Measurements from ENCODE around the gene SERP2. TPM values are rescaled to one million over a fixed set of nuclear protein-coding genes. Genes with fewer than 3 reads are reported as not detected.

The SERP2 gene
- total RNA-seq, 3 donors from 2014 or later = 3.3 to 6.0 (median 5.8) TPM

DNA sequence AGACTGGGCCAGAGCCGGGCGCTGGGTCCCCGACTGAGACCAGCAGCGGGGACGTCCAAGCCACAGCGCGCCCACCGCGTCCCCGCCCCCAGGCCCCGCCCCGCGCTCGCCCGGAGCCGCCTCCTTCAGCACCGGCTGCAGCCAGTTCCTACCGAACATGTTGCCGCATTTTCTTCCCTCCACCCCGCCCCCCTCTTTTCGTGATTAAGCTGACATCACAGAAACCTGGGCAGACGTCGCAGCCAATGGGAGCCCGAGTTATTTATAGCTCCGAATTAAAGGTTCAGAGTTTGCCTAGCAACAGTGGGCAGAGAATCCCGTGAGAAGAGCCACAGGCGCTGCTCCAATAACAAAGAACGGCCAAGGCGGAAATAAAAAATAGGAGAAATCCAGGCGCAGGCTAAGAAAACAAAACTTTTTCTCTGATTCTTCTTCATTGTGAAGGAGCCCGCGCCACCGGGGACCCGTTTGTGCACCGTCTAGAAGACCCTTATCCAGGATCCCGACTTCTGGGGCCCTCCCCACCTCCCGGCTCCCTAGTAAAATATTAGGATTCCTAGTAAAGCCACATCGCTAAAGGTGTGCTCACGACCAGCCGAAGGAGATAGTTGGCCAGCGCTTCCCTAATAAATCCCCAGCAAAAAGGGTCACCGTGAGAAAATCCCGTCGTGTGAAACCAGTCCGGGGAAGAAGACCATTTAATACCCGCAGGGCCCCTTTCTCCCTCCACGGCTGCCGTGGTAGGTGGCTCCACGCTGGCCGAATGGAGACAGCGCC is 61.7 kb downstream of the SERP2 start:
- Histone ChIP-seq H3K4me1 (ENCODE audit: low read depth) (peaks cover 20% of the 10 kb centered on the region), H3K4me3 (peak overlapping the region; percentile 40), H3K36me3 (ENCODE audit: low read depth) (no peaks in the 10 kb centered on the region), H3K9me3 (no peaks in the 10 kb centered on the region)
- ATAC-seq (peak; percentile 84), DNase-seq (peak; percentile 95 to 99 (median 95))
- intact Hi-C loops (cut with DNase I, micrococcal nuclease) = loop anchor here (5.0 to 10.0 kb wide), 3 partner anchors 381 to 528 kb away; no protein-coding TSS in a partner anchor
- TF ChIP-seq, protein P1, sequence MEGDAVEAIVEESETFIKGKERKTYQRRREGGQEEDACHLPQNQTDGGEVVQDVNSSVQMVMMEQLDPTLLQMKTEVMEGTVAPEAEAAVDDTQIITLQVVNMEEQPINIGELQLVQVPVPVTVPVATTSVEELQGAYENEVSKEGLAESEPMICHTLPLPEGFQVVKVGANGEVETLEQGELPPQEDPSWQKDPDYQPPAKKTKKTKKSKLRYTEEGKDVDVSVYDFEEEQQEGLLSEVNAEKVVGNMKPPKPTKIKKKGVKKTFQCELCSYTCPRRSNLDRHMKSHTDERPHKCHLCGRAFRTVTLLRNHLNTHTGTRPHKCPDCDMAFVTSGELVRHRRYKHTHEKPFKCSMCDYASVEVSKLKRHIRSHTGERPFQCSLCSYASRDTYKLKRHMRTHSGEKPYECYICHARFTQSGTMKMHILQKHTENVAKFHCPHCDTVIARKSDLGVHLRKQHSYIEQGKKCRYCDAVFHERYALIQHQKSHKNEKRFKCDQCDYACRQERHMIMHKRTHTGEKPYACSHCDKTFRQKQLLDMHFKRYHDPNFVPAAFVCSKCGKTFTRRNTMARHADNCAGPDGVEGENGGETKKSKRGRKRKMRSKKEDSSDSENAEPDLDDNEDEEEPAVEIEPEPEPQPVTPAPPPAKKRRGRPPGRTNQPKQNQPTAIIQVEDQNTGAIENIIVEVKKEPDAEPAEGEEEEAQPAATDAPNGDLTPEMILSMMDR (IDR thresholded peaks at IDR 0.05) = no peak

- ATAC-seq (no peak), DNase-seq (no peak)
- Histone ChIP-seq H3K36me3 (ENCODE audit: low read depth) (no peaks in the 10 kb centered on the region), H3K4me3 (peak overlapping the region; percentile 40), H3K9me3 (no peaks in the 10 kb centered on the region), H3K4me1 (ENCODE audit: low read depth) (peaks cover 20% of the 10 kb centered on the region)
- TF ChIP-seq, protein P1 (IDR thresholded peaks at IDR 0.05) = no peak
- intact Hi-C loops (cut with DNase I, micrococcal nuclease) = loop anchor here (5.0 to 10.0 kb wide), 3 partner anchors 381 to 529 kb away; no protein-coding TSS in a partner anchor
Measured at GRCh38 chr13:44435919-44436510, 62.4 kb downstream of the SERP2 start.

- Histone ChIP-seq H3K36me3 (ENCODE audit: low read depth) (no peaks in the 10 kb centered on the region), H3K4me3 (peak overlapping the region; percentile 40), H3K4me1 (ENCODE audit: low read depth) (peaks cover 15% of the 10 kb centered on the region), H3K9me3 (no peaks in the 10 kb centered on the region)
- intact Hi-C loops (cut with DNase I, micrococcal nuclease) = loop anchor here (5.0 to 10.0 kb wide), 3 partner anchors 382 to 529 kb away; no protein-coding TSS in a partner anchor
- ATAC-seq = peak; percentile 85
- TF ChIP-seq, protein P1 (IDR thresholded peaks at IDR 0.05) = no peak
- peak; percentile 94 to 97 (median 95) for DNase-seq
Measured at GRCh38 chr13:44436589-44437337, 63.1 kb downstream of the SERP2 start.

DNA sequence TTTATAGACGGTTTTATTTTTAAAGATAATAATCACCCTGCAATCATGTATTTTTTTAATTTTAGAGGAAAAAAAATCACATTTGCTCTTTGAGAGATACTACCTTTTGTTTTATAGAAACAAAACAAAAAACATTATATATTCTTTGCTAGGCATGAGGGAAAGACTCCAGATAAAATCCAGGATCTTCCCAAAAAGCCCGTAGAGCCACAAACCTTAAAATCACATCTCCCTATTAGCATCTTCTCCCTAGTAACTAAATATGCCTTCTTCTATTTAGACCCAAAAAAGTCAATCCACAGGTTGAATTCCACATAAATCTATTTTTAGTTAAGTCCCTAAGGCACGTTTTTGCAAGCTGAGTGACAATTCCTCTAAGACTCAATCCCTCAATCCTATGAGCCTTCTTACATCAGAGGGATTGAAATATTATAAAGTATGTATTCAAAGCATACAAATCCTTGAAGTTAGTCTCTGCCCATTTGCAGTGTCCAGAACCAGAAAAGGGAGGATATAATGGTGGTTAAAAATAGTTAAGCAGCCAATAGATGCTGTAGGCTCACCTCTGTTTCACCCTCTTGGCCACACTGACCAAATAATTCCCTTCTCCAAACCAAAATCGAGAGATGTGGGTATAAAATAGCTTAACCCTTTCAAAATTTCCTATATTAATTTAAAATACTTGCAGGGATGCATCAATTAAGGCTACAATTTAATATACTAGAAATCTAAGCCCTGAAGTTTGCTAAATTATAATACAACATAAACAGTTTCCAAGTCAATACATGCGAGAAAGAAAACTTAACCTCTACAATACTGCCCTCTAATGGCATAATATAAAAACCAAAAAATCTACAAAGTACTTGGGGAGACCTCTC is 64.0 kb downstream of the SERP2 start:
- ATAC-seq = no peak
- Histone ChIP-seq H3K36me3 (ENCODE audit: low read depth) (no peaks in the 10 kb centered on the region), H3K4me3 (no peak overlapping the region), H3K4me1 (ENCODE audit: low read depth) (peaks cover 15% of the 10 kb centered on the region), H3K9me3 (no peaks in the 10 kb centered on the region)
- intact Hi-C loops (cut with DNase I, micrococcal nuclease) = loop anchor here (5.0 to 10.0 kb wide), 3 partner anchors 383 to 530 kb away; no protein-coding TSS in a partner anchor
- DNase-seq = no peak
- TF ChIP-seq, protein P1 (IDR thresholded peaks at IDR 0.05) = no peak

- H3K9me3 ChIP-seq = no peaks in the 10 kb centered on the region
- H3K36me3 ChIP-seq (ENCODE audit: low read depth) = no peaks in the 10 kb centered on the region
- ATAC-seq (no peak), DNase-seq (no peak)
- TF ChIP-seq, protein P1 (IDR thresholded peaks at IDR 0.05) = no peak
- H3K4me1 ChIP-seq (ENCODE audit: low read depth) = peaks cover 15% of the 10 kb centered on the region
- no peak overlapping the region for H3K4me3 ChIP-seq
- intact Hi-C loops (cut with DNase I, micrococcal nuclease) = loop anchor here (5.0 to 10.0 kb wide), 3 partner anchors 383 to 531 kb away; no protein-coding TSS in a partner anchor
Measured at GRCh38 chr13:44438234-44438579, 64.6 kb downstream of the SERP2 start.

All from mucosa of descending colon (tissue), 3 donors.